ENCODE data around the gene FIP1L1.

DNA sequence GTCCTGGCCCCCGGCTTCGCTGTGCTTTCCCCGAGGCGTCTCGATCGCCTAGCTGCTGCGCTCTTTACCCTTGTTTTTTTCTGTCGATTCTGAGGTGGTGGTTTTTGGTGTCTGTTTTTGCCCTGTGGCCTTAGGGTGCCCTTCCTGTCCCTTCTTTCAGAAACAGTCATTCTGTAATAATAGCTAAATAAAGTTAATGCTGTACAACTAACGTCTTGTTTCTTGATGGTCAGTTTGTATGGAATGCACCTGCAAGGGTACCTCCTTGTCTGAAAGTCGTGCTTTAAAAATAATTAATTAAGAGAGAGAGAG lies 686 bp downstream of the FIP1L1 start:
- TF ChIP-seq, protein P1, sequence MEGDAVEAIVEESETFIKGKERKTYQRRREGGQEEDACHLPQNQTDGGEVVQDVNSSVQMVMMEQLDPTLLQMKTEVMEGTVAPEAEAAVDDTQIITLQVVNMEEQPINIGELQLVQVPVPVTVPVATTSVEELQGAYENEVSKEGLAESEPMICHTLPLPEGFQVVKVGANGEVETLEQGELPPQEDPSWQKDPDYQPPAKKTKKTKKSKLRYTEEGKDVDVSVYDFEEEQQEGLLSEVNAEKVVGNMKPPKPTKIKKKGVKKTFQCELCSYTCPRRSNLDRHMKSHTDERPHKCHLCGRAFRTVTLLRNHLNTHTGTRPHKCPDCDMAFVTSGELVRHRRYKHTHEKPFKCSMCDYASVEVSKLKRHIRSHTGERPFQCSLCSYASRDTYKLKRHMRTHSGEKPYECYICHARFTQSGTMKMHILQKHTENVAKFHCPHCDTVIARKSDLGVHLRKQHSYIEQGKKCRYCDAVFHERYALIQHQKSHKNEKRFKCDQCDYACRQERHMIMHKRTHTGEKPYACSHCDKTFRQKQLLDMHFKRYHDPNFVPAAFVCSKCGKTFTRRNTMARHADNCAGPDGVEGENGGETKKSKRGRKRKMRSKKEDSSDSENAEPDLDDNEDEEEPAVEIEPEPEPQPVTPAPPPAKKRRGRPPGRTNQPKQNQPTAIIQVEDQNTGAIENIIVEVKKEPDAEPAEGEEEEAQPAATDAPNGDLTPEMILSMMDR (conservative IDR thresholded peaks at IDR 0.05 in 1 of 2, IDR thresholded peaks at IDR 0.05 in 1 of 2; ENCODE audit: extremely low read depth in 1 of 2, insufficient read depth in 1 of 2, low read depth in 1 of 2, low read length in 2 of 2): no peak
- TF ChIP-seq EZH2 (IDR thresholded peaks at IDR 0.05; ENCODE audit: borderline replicate concordance, low read length): no peak

Data from mammary epithelial cell (primary cell).